Measurements from ENCODE around the gene PBX4.

Gene PBX4

GRCh38 chr19:19562665-19563347, 55.7 kb downstream of the PBX4 start:
- H3K9me3 ChIP-seq (ENCODE audit: control insufficient read depth, insufficient read depth, low read depth, low read length) = no peaks in the 10 kb centered on the region
- POLR2A ChIA-PET = no interaction called here
- peaks cover 0 to 14% of the 10 kb centered on the region in 2 experiments; a peak in 2 of 3 replicates for H3K36me3 ChIP-seq (ENCODE audit: control insufficient read depth in 2 of 2, insufficient read depth in 1 of 2, low read length in 2 of 2)
- TF ChIP-seq ZNF776 (tag by site-specific recombination; IDR thresholded peaks at IDR 0.05; ENCODE audit: borderline replicate concordance) (no peak), ZNF114 (tag by site-specific recombination; IDR thresholded peaks at IDR 0.05) (no peak), YY2 (tag by site-specific recombination; IDR thresholded peaks at IDR 0.05) (no peak), SCRT2 (tag by site-specific recombination; IDR thresholded peaks at IDR 0.05) (no peak), ZBTB7A (tag by site-specific recombination; IDR thresholded peaks at IDR 0.05; ENCODE audit: low read depth) (no peak), ZBTB11 (tag by site-specific recombination; conservative IDR thresholded peaks at IDR 0.05; ENCODE audit: low read depth) (no peak), PRDM10 (tag by site-specific recombination; IDR thresholded peaks at IDR 0.05) (no peak), GLIS2 (tag by site-specific recombination; IDR thresholded peaks at IDR 0.05) (no peak), ZNF18 (tag by site-specific recombination; IDR thresholded peaks at IDR 0.05) (no peak), ZNF510 (tag by site-specific recombination; IDR thresholded peaks at IDR 0.05; ENCODE audit: insufficient replicate concordance) (no peak)
- H3K4me1 ChIP-seq (ENCODE audit: control insufficient read depth, insufficient read depth, low read length) = no peaks in the 10 kb centered on the region
- H3K4me3 ChIP-seq (ENCODE audit: low read depth, low read length) = no peak overlapping the region
- CTCF ChIA-PET = interaction anchor here (0.7 kb wide), 1 partner anchor 9 kb away, joined by 3 read pairs; no protein-coding TSS in a partner anchor
- H3K27ac ChIP-seq (ENCODE audit: extremely low read depth, low read depth, low read length) = no peak overlapping the region

GRCh38 chr19:19561946-19562664, 56.4 kb downstream of the PBX4 start:
- Histone ChIP-seq H3K27ac (ENCODE audit: extremely low read depth, low read depth, low read length) (no peak overlapping the region), H3K4me3 (ENCODE audit: low read depth, low read length) (no peak overlapping the region), H3K4me1 (ENCODE audit: control insufficient read depth, insufficient read depth, low read length) (no peaks in the 10 kb centered on the region), H3K36me3 (ENCODE audit: control insufficient read depth in 2 of 2, insufficient read depth in 1 of 2, low read length in 2 of 2) (peaks cover 0 to 9% of the 10 kb centered on the region in 2 experiments; a peak in 2 of 3 replicates), H3K9me3 (ENCODE audit: control insufficient read depth, insufficient read depth, low read depth, low read length) (no peaks in the 10 kb centered on the region)
- POLR2A ChIA-PET = no interaction called here
- CTCF ChIA-PET = interaction anchor here (0.7 kb wide), 1 partner anchor 8 kb away, joined by 3 read pairs; no protein-coding TSS in a partner anchor
- TF ChIP-seq TCF7L2 (IDR thresholded peaks at IDR 0.05; ENCODE audit: borderline replicate concordance, low read depth, low read length) = no peak
- TF ChIP-seq PRDM10 (tag by site-specific recombination; IDR thresholded peaks at IDR 0.05) = no peak
- no peak for TF ChIP-seq ZNF341 (tag by site-specific recombination; IDR thresholded peaks at IDR 0.05; ENCODE audit: low read depth)
- no peak for TF ChIP-seq ZSCAN4 (tag by site-specific recombination; IDR thresholded peaks at IDR 0.05)
- no peak for TF ChIP-seq PRDM4 (tag by site-specific recombination; IDR thresholded peaks at IDR 0.05)
- TF ChIP-seq GLI4 (tag by site-specific recombination; IDR thresholded peaks at IDR 0.05) = no peak
